NCI-H2227 (cell line): ENCODE results near the gene PTPRO.
"Not testable (repeated sequence)": the region's sequence is repeated elsewhere in the genome, so short reads cannot be mapped to it uniquely, and the experiment has no call there.

ENCODE experiments used
- DNase-seq: peaks from one replicate; lab custom pipeline; 2025; ENCODE audit not compliant: unreplicated experiment; lab: John Stamatoyannopoulos, UW

PTPRO gene

GRCh38 chr12:15599266-15600037, 277.1 kb downstream of the PTPRO start:
- DNase-seq = peak; percentile 21

DNA sequence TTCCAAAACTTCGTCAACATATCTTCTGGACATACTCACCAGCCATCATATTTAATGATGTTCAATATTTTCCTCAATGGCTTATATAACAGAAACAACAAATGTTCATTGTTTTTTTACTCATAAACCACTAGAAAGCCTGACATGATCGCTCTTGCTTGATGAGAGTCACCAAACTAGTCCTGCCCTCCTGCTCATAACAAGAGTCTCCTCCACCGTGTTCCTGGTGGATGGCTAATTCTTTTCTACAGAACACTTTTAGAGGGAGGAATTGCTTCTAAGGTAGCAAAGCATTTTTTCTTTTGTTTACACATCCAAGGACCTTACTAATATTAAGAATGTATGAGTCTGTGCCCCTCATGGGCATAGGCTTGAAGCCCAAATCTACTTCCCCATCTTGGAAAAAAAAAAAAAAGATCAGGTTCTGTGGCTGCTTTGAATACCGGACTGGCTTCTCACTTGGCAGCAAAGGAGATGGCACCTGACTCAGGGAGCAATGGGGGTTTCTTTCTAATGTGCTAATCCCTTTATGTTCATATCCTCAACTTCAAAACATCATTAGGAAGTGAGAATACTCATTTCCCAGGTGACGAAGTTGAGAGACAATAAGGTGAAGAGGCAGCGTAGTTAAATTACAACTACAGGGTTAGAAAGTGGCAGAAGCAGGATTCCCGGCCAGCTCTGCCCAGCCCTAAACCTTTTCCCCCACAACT, 278.1 kb downstream of the PTPRO start:
- no peak for DNase-seq

GRCh38 chr12:15601210-15601800, 279.0 kb downstream of the PTPRO start:
- no peak for DNase-seq

DNA sequence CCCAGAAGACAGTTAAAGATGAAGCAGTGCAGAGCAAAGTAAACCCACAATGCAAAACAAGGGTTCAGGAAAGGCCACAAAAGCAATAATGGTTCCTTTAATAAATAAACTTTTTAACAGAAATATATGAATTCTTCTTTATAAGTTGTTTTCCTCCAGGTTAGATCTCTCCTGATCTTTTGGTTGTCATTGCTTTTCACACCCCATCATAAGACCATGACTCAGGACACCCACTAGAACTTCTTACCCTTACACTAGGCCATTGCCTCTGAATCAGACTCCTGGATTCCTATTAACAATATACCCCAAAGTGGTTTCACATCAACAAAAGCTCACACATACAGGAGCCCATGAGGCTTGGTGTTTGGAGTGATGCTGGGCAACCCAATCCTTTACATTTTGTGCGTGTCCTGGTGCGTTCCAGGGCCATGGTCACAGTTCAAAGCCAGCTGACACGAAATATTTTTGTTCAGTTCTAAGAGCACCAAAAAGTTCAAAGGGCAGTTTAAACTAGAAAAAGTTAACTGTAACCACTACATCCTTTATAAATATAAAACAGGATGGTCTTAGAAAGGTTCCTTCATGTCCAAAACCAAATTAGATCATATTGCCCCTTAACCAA, 279.9 kb downstream of the PTPRO start:
- DNase-seq = no peak

DNA sequence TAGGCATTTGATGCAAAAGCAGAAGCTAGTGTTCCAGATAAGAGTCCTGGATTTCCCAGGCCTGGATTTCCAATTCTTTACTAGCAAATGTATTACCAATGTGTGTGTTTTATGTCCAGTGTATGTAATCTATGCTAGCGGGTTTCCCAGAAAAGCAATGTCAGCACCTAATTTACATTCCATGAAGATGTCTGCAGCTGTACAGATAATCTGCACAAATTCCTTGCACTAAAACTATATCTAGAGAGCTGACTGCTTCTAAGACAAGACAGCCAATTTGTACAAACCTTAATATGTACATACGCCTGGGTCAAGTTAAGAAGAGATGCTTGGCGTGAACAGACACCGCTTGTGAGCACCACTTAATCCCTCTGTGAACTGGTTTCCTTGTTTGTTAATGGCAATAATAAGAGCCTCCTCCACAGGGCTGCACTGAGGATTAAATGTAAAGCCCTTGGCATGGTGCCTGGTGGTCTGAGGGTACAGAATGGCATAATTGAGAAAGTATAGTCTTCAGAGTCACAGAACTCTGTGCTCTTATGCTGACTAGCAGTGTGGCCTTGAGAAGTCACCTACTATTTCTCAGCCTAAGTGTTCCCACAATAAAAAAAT, 281.3 kb downstream of the PTPRO start:
- peak; percentile 40 for DNase-seq

GRCh38 chr12:15605881-15606590, 283.7 kb downstream of the PTPRO start:
- no peak for DNase-seq

DNA sequence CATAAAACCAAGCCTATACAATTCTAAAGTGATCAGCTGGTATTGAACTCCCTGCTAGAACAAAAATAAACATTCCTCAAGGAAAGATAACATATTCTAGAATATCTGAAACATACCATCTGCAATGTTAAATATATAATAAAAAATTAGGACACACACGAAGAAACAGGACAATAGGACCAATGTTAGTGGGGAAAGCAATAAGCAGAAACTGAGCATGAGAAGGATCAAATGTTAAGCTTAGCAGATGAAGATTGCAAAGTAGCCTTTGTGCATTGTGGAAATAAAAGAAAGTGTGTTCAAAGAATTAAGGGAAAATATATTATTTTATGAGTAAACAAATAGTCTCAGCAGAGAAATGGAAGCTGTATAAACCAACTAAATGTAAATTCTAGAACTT, 286.1 kb downstream of the PTPRO start:
- no peak for DNase-seq

DNA sequence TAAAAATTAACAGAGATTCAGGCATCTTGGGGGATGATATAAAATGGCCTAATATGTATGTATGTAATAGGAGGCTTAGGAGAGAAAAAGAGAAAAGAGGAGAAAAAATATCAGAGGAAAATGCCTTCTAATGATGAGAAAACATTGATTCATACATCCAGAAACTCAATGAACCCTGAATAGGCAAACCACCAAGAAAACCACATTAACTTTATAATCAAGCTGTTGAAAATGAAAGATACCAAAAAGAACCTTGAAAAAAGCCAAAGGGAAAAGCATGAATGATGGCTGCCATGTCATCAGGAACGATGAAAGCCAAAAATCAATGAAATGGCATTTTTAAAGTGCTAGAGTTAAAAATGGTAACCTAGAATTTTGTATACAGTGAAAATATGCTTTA, 286.6 kb downstream of the PTPRO start:
- no peak for DNase-seq

- DNase-seq = no peak
These were observed 291.7 kb downstream of the PTPRO start for GRCh38 chr12:15613981-15614380.

DNA sequence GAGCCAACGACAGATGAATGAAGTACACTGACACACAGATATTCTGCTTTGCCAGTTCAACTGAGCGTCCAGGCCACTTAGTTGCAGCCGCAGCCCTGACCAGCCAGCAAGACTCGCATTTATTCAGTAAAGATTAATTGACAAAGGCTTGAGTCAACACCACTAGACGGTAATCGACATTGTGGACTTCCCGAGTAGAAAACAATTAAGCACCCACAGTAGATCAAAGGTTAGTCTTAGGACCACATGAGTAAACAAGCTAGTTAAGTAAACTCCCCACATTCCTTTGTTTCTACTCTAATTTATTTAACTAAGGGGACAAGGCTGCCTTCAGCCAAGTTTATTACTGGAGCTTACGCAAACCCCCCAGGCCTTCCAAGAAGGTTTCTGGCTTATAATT, 294.2 kb downstream of the PTPRO start:
- DNase-seq = not testable (repeated sequence)

- no peak for DNase-seq
These were observed 298.6 kb downstream of the PTPRO start for GRCh38 chr12:15620741-15621539.

DNA sequence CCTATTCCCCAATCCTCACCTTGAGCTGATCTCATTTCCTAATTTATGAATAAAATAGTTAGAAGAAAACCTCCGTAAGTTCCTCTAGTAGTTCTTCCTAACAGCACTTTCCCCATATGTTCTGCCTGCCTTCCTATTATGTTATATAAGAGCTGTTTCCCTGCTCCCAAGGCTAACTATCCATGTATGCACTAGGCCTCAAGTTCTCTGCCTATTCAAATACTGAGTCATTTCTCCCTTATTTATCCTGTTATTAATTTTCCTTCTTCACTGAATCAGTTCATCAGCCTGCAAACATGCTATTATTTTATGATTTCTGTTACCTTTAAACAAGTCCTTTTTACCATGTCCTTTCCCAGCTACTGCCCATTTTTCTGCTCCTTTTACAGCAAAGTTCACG, 302.8 kb downstream of the PTPRO start:
- no peak for DNase-seq

GRCh38 chr12:15627995-15628945, 306.0 kb downstream of the PTPRO start:
- no peak for DNase-seq

DNA sequence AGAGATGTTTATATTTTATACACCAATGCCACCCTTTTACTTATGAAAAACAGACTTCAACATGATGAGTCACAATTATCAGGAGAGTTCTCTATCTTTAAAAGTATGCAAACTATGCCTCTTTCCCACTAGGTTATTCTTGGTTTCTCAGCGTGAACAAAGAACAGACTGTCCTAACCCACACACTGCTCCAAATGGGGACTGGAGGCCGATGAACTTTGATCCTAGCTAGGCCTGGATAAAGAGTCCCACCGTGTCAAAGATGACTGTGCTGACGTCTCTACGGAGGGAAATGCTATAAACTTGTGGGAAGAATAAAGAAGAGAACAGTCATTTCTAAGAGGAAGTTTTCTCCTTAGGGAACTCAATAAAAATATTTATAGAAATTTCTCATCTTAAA, 306.8 kb downstream of the PTPRO start:
- DNase-seq = no peak

DNA sequence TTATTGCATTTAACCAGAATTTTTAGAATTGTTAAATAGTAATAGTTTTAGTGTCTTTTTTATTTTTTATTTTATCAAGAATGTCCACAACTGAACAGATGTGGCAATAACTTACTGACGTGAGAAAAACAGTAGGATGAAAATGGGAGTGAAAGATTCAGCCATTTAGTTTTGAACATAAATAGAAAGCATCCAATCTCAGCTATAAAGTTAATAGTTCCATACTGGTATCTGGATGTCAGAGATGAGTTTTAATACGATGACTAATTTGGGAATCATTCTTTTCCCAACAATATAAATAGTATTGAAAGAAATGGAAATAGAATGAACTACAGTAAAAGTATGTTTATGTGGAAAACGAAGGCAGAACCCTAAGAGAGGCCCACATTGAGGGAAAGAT, 307.5 kb downstream of the PTPRO start:
- DNase-seq = no peak

DNA sequence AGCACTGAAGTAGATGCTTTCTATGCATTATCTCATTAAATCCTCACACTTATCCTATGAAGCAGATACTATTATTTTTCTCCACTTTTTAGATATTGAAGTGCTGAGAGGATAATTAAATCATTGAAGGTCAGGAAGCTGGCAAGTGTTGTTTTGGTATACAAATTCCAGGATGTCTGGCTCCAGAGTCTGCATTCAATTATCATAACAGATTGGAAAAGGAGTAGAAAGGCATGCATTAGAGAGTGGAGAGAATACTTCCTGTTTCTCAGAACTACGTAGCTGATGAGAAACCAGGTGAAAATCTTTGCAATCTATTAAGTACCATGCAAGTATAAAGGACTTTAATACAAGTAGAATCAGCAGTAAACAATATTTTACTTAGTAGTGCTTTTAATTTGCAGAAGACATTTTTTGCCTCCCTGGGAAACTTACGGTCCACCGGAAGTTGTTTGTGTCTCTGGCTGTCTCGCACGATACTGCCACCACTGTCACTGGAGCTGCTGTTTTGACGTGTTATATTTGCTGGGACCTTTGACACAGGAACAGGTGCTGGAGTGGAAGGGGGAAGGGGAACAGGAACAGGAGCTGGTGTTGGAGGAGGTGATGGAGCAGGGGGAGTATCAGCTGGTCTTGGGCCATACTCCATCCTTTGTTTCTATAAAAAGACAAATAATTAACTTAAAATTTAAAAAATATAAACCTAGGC, 308.9 kb downstream of the PTPRO start:
- no peak for DNase-seq

GRCh38 chr12:15632708-15633107, 310.4 kb downstream of the PTPRO start:
- no peak for DNase-seq

- no peak for DNase-seq
These were observed 310.9 kb downstream of the PTPRO start for GRCh38 chr12:15633201-15633600.
